Mesothelial cell of epicardium (in vitro differentiated cells): ENCODE measurements around the gene ARHGDIA. TPM values are rescaled to one million over a fixed set of nuclear protein-coding genes. Genes with fewer than 3 reads are reported as not detected.

Experiments used
- DNase-seq, 2 experiments: peaks; one replicate each; pipeline ENCODE4 v3.0.0; 2021; ENCODE audit warnings: low spot score in 2 of 2; ENCODE audit not compliant: unreplicated experiment in 2 of 2
- H3K27ac Mint-ChIP-seq: 2 replicates; pipeline ENCODE4 v1.8.0; 2021; ENCODE audit warnings: mixed read lengths
- H3K27me3 Mint-ChIP-seq: 2 replicates; pipeline ENCODE4 v1.8.0; 2021; ENCODE audit warnings: low read depth, mixed read lengths
- H3K36me3 Mint-ChIP-seq: 2 replicates; pipeline ENCODE4 v1.8.0; 2021; ENCODE audit warnings: mixed read lengths
- H3K4me1 Mint-ChIP-seq: 2 replicates; pipeline ENCODE4 v1.8.0; 2021; ENCODE audit warnings: mixed read lengths
- H3K4me3 Mint-ChIP-seq: 2 replicates; pipeline ENCODE4 v1.8.0; 2021; ENCODE audit warnings: mild to moderate bottlenecking, moderate library complexity, mixed read lengths
- H3K9me3 Mint-ChIP-seq: 2 replicates; pipeline ENCODE4 v1.8.0; 2021; ENCODE audit warnings: mixed read lengths
- total RNA-seq: library from RNA; stranded (reverse); gene quantifications from 3 replicates; pipeline ENCODE4 v1.2.1, GENCODE V29; 2021
- TF ChIP-seq, protein P1 (sequence below): fragments of 200-600 bp; sonication (generic); IDR thresholded peaks from one replicate; pipeline ENCODE4 v1.5.0; 2021; ENCODE audit warnings: antibody characterized with exemption; ENCODE audit not compliant: unreplicated experiment

Gene ARHGDIA
- total RNA-seq, 1 donor from 2014 or later, result 258 TPM

GRCh38 chr17:81819708-81820107 lies 51.4 kb downstream of the ARHGDIA start:
- Mint-ChIP-seq H3K9me3 (no peaks in the 10 kb centered on the region), H3K27me3 (peaks cover 22% of the 10 kb centered on the region), H3K4me3 (no peak overlapping the region), H3K36me3 (peaks cover 2% of the 10 kb centered on the region), H3K27ac (no peak overlapping the region), H3K4me1 (peaks cover 7% of the 10 kb centered on the region)
- TF ChIP-seq, protein P1, sequence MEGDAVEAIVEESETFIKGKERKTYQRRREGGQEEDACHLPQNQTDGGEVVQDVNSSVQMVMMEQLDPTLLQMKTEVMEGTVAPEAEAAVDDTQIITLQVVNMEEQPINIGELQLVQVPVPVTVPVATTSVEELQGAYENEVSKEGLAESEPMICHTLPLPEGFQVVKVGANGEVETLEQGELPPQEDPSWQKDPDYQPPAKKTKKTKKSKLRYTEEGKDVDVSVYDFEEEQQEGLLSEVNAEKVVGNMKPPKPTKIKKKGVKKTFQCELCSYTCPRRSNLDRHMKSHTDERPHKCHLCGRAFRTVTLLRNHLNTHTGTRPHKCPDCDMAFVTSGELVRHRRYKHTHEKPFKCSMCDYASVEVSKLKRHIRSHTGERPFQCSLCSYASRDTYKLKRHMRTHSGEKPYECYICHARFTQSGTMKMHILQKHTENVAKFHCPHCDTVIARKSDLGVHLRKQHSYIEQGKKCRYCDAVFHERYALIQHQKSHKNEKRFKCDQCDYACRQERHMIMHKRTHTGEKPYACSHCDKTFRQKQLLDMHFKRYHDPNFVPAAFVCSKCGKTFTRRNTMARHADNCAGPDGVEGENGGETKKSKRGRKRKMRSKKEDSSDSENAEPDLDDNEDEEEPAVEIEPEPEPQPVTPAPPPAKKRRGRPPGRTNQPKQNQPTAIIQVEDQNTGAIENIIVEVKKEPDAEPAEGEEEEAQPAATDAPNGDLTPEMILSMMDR, result no peak
- DNase-seq, result peak in 1 of 2 experiments; percentile 10

- Mint-ChIP-seq H3K27me3 (peaks cover 22% of the 10 kb centered on the region), H3K36me3 (peaks cover 2% of the 10 kb centered on the region), H3K4me3 (no peak overlapping the region), H3K27ac (no peak overlapping the region), H3K4me1 (peaks cover 7% of the 10 kb centered on the region), H3K9me3 (no peaks in the 10 kb centered on the region)
- TF ChIP-seq, protein P1, result no peak
- no peak for DNase-seq
These were observed 53.4 kb downstream of the ARHGDIA start for GRCh38 chr17:81817758-81818147.

Other genes starting within 250 kb of the ARHGDIA start
- 93.3 to 102 TPM (median 94.5 TPM) in 3 replicates for gene NPLOC4, start 234.2 kb downstream of the ARHGDIA start, total RNA-seq
- gene TSPAN10, start 234.1 kb downstream of the ARHGDIA start, total RNA-seq, result 2.9 to 3.7 TPM (median 3.1 TPM) in 3 replicates
- 0.59 to 1.4 TPM (median 1.00 TPM) in 3 replicates for gene PDE6G, start 214.8 kb downstream of the ARHGDIA start, total RNA-seq
- 23.9 to 26.5 TPM (median 25.7 TPM) in 3 replicates for gene OXLD1, start 204.7 kb downstream of the ARHGDIA start, total RNA-seq
- gene CCDC137, start 204.6 kb downstream of the ARHGDIA start, total RNA-seq, result 16.3 to 19.6 TPM (median 17.5 TPM) in 3 replicates
- gene ARL16, start 187.5 kb downstream of the ARHGDIA start, total RNA-seq, result 42.8 to 44.7 TPM (median 44.5 TPM) in 3 replicates
- 114 to 122 TPM (median 119 TPM) in 3 replicates for gene HGS, start 187.3 kb downstream of the ARHGDIA start, total RNA-seq
- 53.9 to 56.7 TPM (median 54.1 TPM) in 3 replicates for gene MRPL12, start 168.0 kb downstream of the ARHGDIA start, total RNA-seq
- gene SLC25A10, start 159.1 kb downstream of the ARHGDIA start, total RNA-seq, result 13.2 to 15.7 TPM (median 15.2 TPM) in 3 replicates
- 0.18 to 0.74 TPM (median 0.66 TPM) in 3 replicates for gene GCGR, start 67.2 kb downstream of the ARHGDIA start, total RNA-seq
- gene MCRIP1, start 38.0 kb downstream of the ARHGDIA start, total RNA-seq, result 96.2 to 104 TPM (median 103 TPM) in 3 replicates
- 0.35 TPM in 1 of 3 replicates, not detected in the others for gene PPP1R27, start 36.3 kb downstream of the ARHGDIA start, total RNA-seq
- 405 to 433 TPM (median 421 TPM) in 3 replicates for gene P4HB, start 10.8 kb downstream of the ARHGDIA start, total RNA-seq
- 78.5 to 86.1 TPM (median 79.5 TPM) in 3 replicates for gene ALYREF, start 20.2 kb upstream of the ARHGDIA start, total RNA-seq
- 103 to 115 TPM (median 108 TPM) in 3 replicates for gene ANAPC11, start 20.4 kb upstream of the ARHGDIA start, total RNA-seq
- gene NPB, start 30.9 kb upstream of the ARHGDIA start, total RNA-seq, result 0.75 to 1.7 TPM (median 1.2 TPM) in 3 replicates
- 16.8 to 20.5 TPM (median 17.5 TPM) in 3 replicates for gene PCYT2, start 40.1 kb upstream of the ARHGDIA start, total RNA-seq
- 18.9 to 22.6 TPM (median 21.3 TPM) in 3 replicates for gene SIRT7, start 46.8 kb upstream of the ARHGDIA start, total RNA-seq
- gene MAFG, start 56.4 kb upstream of the ARHGDIA start, total RNA-seq, result 23.6 to 25.5 TPM (median 24.1 TPM) in 3 replicates
- gene PYCR1, start 66.0 kb upstream of the ARHGDIA start, total RNA-seq, result 91.0 to 108 TPM (median 102 TPM) in 3 replicates
- gene MYADML2, start 75.9 kb upstream of the ARHGDIA start, total RNA-seq, result not detected in 3 replicates
- gene NOTUM, start 89.8 kb upstream of the ARHGDIA start, total RNA-seq, result 5.9 to 8.2 TPM (median 6.5 TPM) in 3 replicates
- 50.5 to 53.0 TPM (median 51.4 TPM) in 3 replicates for gene ASPSCR1, start 106.3 kb upstream of the ARHGDIA start, total RNA-seq
- 40.0 to 45.5 TPM (median 40.6 TPM) in 3 replicates for gene CENPX, start 151.5 kb upstream of the ARHGDIA start, total RNA-seq
- 16.9 to 18.5 TPM (median 17.9 TPM) in 3 replicates for gene LRRC45, start 152.0 kb upstream of the ARHGDIA start, total RNA-seq
- gene RAC3, start 160.3 kb upstream of the ARHGDIA start, total RNA-seq, result 32.6 to 34.6 TPM (median 33.6 TPM) in 3 replicates
- 73.5 to 80.2 TPM (median 77.6 TPM) in 3 replicates for gene DCXR, start 166.4 kb upstream of the ARHGDIA start, total RNA-seq
- gene RFNG, start 180.5 kb upstream of the ARHGDIA start, total RNA-seq, result 53.8 to 57.3 TPM (median 55.6 TPM) in 3 replicates
- 104 to 113 TPM (median 105 TPM) in 3 replicates for gene GPS1, start 180.6 kb upstream of the ARHGDIA start, total RNA-seq
- 87.3 to 94.9 TPM (median 87.9 TPM) in 3 replicates for gene DUS1L, start 194.5 kb upstream of the ARHGDIA start, total RNA-seq
- gene FASN, start 226.9 kb upstream of the ARHGDIA start, total RNA-seq, result 227 to 230 TPM (median 229 TPM) in 3 replicates